HG03565 (cell line): Measurements from ENCODE around the gene C17orf100.
A peak's percentile ranks its signal among the peaks of the same experiment; 100 is the strongest.
"Not testable (repeated sequence)": the region's sequence is repeated elsewhere in the genome, so short reads cannot be mapped to it uniquely, and the experiment has no call there.

Experiments
- ATAC-seq: cut with Tn5 transposase; IDR thresholded peaks from one replicate; pipeline ENCODE4 v1.9.1; 2021; ENCODE audit warnings: mild to moderate bottlenecking, moderate library complexity; ENCODE audit not compliant: unreplicated experiment

C17orf100 gene

GRCh38 chr17:6640536-6641246 lies 10.9 kb upstream of the C17orf100 start, which contains the start of the genes KIAA0753 and TXNDC17:
TSS of gene KIAA0753 (minus strand) at chr17:6640711. CDS start at chr17:6635103, 5,608 bp downstream.
TSS of gene TXNDC17 (plus strand) at chr17:6641060. CDS start at chr17:6641083, 23 bp downstream.
- peak; percentile 80 for ATAC-seq

GRCh38 chr17:6641247-6641863 lies 10.2 kb upstream of the C17orf100 start:
- ATAC-seq = no peak

GRCh38 chr17:6642592-6642991 lies 9.0 kb upstream of the C17orf100 start:
- ATAC-seq = no peak

- no peak for ATAC-seq
These were observed 8.0 kb upstream of the C17orf100 start for GRCh38 chr17:6643451-6644125.

- no peak for ATAC-seq
These were observed 3.4 kb upstream of the C17orf100 start for GRCh38 chr17:6648181-6648580.

GRCh38 chr17:6651919-6652452 lies 424 bp downstream of the C17orf100 start:
- ATAC-seq = no peak

GRCh38 chr17:6654841-6655731 lies 3.5 kb downstream of the C17orf100 start:
- no peak for ATAC-seq

- not testable (repeated sequence) for ATAC-seq
These were observed 4.3 kb downstream of the C17orf100 start for GRCh38 chr17:6655732-6656361.

- not testable (repeated sequence) for ATAC-seq
These were observed 5.5 kb downstream of the C17orf100 start for GRCh38 chr17:6656797-6657632.

GRCh38 chr17:6657633-6658287 lies 6.2 kb downstream of the C17orf100 start:
- no peak for ATAC-seq

- not testable (repeated sequence) for ATAC-seq
These were observed 6.8 kb downstream of the C17orf100 start for GRCh38 chr17:6658411-6658810.

- no peak for ATAC-seq
These were observed 8.5 kb downstream of the C17orf100 start for GRCh38 chr17:6660101-6660500.

- peak; percentile 74 for ATAC-seq
These were observed 9.4 kb downstream of the C17orf100 start for GRCh38 chr17:6660805-6661463.

GRCh38 chr17:6661464-6661848 lies 9.9 kb downstream of the C17orf100 start:
- no peak for ATAC-seq

- not testable (repeated sequence) for ATAC-seq
These were observed 11.6 kb downstream of the C17orf100 start for GRCh38 chr17:6663200-6663599.

GRCh38 chr17:6666077-6666521 lies 14.5 kb downstream of the C17orf100 start:
- ATAC-seq = no peak

- ATAC-seq = no peak
These were observed 15.0 kb downstream of the C17orf100 start for GRCh38 chr17:6666557-6666956.

GRCh38 chr17:6667516-6667915 lies 16.0 kb downstream of the C17orf100 start:
- ATAC-seq = no peak
